HCT116 (cell line): ENCODE data around the gene SAA1.

Experiments
- CEBPB ChIP-seq: IDR thresholded peaks from 2 replicates; pipeline ENCODE4 v1.6.1; 2012; ENCODE audit warnings: low read depth
- CTCF ChIP-seq, 3 experiments: fragments of 200-600 bp in 1 of 3; sonication (generic) in 1 of 3; IDR thresholded peaks in 2 of 3; conservative IDR thresholded peaks in 1 of 3; 2 replicates each; pipeline ENCODE4 v1.5.1; 2012 to 2017; ENCODE audit warnings: low read depth in 2 of 3, low read length in 2 of 3, antibody characterized with exemption in 1 of 3, borderline replicate concordance in 1 of 3, control low read depth in 1 of 3, mild to moderate bottlenecking in 1 of 3, mixed read lengths in 1 of 3, mixed run types in 1 of 3, moderate library complexity in 1 of 3; ENCODE audit not compliant: insufficient read depth in 1 of 3
- EZH2phosphoT487 ChIP-seq: fragments of 200-600 bp; IDR thresholded peaks from 2 replicates; pipeline ENCODE4 v1.6.1; 2018; ENCODE audit warnings: antibody characterized with exemption, borderline replicate concordance
- JUND ChIP-seq: IDR thresholded peaks from 2 replicates; pipeline ENCODE4 v1.6.1; 2012
- MAX ChIP-seq: IDR thresholded peaks from 2 replicates; pipeline ENCODE4 v1.6.1; 2012
- POLR2A ChIP-seq: IDR thresholded peaks from 2 replicates; pipeline ENCODE4 v1.7.0; 2011; ENCODE audit warnings: borderline replicate concordance; ENCODE audit not compliant: insufficient read depth, insufficient read length; ENCODE audit errors: extremely low read depth
- POLR2AphosphoS5 ChIP-seq: IDR thresholded peaks from 2 replicates; pipeline ENCODE4 v1.6.1; 2011; ENCODE audit warnings: mild to moderate bottlenecking, low read depth, low read length, moderate library complexity
- REST ChIP-seq: IDR thresholded peaks from 2 replicates; pipeline ENCODE4 v1.6.1; 2012; ENCODE audit warnings: low read depth
- SP1 ChIP-seq: IDR thresholded peaks from 2 replicates; pipeline ENCODE4 v1.6.1; 2012; ENCODE audit warnings: low read depth
- ZNF274 ChIP-seq: fragments of 200-500 bp; sonication (Bioruptor generic); IDR thresholded peaks from 2 replicates; pipeline ENCODE4 v1.6.1; 2014; ENCODE audit warnings: mild to moderate bottlenecking, low read depth, low read length, inconsistent platforms
- TF ChIP-seq, protein P1 (sequence below): IDR thresholded peaks from 2 replicates; pipeline ENCODE4 v1.6.1; 2011; ENCODE audit warnings: mild to moderate bottlenecking, low read length, moderate library complexity; ENCODE audit not compliant: insufficient replicate concordance; ENCODE audit errors: extremely low read depth

DNA sequence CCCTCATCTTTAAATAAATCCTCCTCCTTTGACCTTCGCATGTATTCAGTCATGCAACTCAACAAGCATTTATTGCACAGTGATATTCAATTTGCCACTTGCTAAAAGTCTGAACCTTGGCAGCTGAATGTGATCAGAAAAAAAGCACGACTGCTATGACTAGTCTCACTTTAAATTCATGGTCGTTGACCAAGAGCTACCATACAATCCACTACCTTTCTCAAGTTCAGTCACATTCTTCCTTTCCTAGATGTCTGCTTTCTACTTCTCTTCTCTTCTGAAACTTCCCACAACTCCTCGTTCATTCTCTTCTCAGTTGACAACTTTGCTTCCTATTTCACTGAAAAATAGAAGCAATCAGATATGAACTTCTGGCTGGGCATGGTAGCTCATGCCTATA, 2.0 kb upstream of the SAA1 start:
- no peak for TF ChIP-seq CEBPB
- no peak for TF ChIP-seq CTCF (IDR thresholded peaks at IDR 0.05 in 2 of 3, conservative IDR thresholded peaks at IDR 0.05 in 1 of 3; ENCODE audit: borderline replicate concordance in 1 of 3, insufficient read depth in 1 of 3, low read depth in 2 of 3, low read length in 2 of 3)
- TF ChIP-seq REST: no peak
- TF ChIP-seq POLR2AphosphoS5: no peak
- TF ChIP-seq POLR2A: no peak
- TF ChIP-seq ZNF274: no peak
- TF ChIP-seq, protein P1, sequence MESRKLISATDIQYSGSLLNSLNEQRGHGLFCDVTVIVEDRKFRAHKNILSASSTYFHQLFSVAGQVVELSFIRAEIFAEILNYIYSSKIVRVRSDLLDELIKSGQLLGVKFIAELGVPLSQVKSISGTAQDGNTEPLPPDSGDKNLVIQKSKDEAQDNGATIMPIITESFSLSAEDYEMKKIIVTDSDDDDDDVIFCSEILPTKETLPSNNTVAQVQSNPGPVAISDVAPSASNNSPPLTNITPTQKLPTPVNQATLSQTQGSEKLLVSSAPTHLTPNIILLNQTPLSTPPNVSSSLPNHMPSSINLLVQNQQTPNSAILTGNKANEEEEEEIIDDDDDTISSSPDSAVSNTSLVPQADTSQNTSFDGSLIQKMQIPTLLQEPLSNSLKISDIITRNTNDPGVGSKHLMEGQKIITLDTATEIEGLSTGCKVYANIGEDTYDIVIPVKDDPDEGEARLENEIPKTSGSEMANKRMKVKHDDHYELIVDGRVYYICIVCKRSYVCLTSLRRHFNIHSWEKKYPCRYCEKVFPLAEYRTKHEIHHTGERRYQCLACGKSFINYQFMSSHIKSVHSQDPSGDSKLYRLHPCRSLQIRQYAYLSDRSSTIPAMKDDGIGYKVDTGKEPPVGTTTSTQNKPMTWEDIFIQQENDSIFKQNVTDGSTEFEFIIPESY: no peak
- TF ChIP-seq SP1: no peak
- no peak for TF ChIP-seq MAX
- TF ChIP-seq EZH2phosphoT487: no peak
- TF ChIP-seq JUND: no peak
